ENCODE data around the gene POTEM.
"Not testable (repeated sequence)": the region's sequence is repeated elsewhere in the genome, so short reads cannot be mapped to it uniquely, and the experiment has no call there.

DNA sequence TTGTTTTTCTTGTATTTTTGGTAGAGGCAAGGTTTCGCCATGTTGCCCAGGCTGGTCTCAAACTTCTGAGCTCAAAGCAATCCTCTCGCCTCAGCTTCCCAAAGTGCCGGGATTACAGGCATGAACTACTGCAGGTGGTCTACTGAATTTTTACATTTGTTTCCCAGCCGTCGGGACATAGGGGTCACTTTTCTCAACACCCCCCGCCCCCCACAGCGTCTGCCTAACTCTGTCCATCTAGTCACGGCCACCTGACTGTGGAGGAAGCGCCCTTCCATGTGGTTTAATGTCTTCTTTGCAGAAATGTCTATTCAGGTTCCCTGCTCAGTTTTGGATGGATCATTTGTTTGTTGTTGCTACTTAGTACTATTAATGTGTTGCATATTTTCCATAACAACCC is 14.1 kb upstream of the POTEM start:
- TF ChIP-seq, protein P1, sequence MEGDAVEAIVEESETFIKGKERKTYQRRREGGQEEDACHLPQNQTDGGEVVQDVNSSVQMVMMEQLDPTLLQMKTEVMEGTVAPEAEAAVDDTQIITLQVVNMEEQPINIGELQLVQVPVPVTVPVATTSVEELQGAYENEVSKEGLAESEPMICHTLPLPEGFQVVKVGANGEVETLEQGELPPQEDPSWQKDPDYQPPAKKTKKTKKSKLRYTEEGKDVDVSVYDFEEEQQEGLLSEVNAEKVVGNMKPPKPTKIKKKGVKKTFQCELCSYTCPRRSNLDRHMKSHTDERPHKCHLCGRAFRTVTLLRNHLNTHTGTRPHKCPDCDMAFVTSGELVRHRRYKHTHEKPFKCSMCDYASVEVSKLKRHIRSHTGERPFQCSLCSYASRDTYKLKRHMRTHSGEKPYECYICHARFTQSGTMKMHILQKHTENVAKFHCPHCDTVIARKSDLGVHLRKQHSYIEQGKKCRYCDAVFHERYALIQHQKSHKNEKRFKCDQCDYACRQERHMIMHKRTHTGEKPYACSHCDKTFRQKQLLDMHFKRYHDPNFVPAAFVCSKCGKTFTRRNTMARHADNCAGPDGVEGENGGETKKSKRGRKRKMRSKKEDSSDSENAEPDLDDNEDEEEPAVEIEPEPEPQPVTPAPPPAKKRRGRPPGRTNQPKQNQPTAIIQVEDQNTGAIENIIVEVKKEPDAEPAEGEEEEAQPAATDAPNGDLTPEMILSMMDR (IDR thresholded peaks at IDR 0.05; ENCODE audit: extremely low read depth in 1 of 2, insufficient read depth in 1 of 2, low read depth in 1 of 2, low read length in 2 of 2): not testable (repeated sequence)
- not testable (repeated sequence) for TF ChIP-seq EZH2 (IDR thresholded peaks at IDR 0.05; ENCODE audit: borderline replicate concordance, low read depth, low read length, severe bottlenecking); POLR2A (IDR thresholded peaks at IDR 0.05; ENCODE audit: low read depth, low read length); FOS (IDR thresholded peaks at IDR 0.05; ENCODE audit: borderline replicate concordance, insufficient read depth, low read length); POLR2AphosphoS5 (IDR thresholded peaks at IDR 0.05; ENCODE audit: insufficient read depth, low read depth, low read length); GATA2 (IDR thresholded peaks at IDR 0.05; ENCODE audit: insufficient read depth, insufficient read length, low read depth, low read length)
- TF ChIP-seq, protein P2, sequence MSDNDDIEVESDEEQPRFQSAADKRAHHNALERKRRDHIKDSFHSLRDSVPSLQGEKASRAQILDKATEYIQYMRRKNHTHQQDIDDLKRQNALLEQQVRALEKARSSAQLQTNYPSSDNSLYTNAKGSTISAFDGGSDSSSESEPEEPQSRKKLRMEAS (IDR thresholded peaks at IDR 0.05; ENCODE audit: insufficient read depth, insufficient read length): not testable (repeated sequence)
